Activated naive CD4-positive, alpha-beta T cell treated with anti-CD3 and anti-CD28 coated beads, Interleukin-2, amount 50 U/mL, for 24 hours (primary cell): Measurements from ENCODE around the gene UBE3C.
"Not testable (repeated sequence)": the region's sequence is repeated elsewhere in the genome, so short reads cannot be mapped to it uniquely, and the experiment has no call there.

ENCODE experiments used
- H3K27ac Mint-ChIP-seq: one replicate; pipeline ENCODE4 v1.8.0; 2021; ENCODE audit warnings: mild to moderate bottlenecking, mixed read lengths
- H3K27me3 Mint-ChIP-seq: one replicate; pipeline ENCODE4 v1.8.0; 2021; ENCODE audit warnings: mixed read lengths
- H3K36me3 Mint-ChIP-seq: one replicate; pipeline ENCODE4 v1.8.0; 2021; ENCODE audit warnings: mixed read lengths
- H3K4me1 Mint-ChIP-seq: one replicate; pipeline ENCODE4 v1.8.0; 2021; ENCODE audit warnings: mixed read lengths
- H3K4me3 Mint-ChIP-seq: one replicate; pipeline ENCODE4 v1.8.0; 2021; ENCODE audit warnings: mild to moderate bottlenecking, mixed read lengths
- H3K9me3 Mint-ChIP-seq: one replicate; pipeline ENCODE4 v1.8.0; 2021; ENCODE audit warnings: mixed read lengths

UBE3C gene

DNA sequence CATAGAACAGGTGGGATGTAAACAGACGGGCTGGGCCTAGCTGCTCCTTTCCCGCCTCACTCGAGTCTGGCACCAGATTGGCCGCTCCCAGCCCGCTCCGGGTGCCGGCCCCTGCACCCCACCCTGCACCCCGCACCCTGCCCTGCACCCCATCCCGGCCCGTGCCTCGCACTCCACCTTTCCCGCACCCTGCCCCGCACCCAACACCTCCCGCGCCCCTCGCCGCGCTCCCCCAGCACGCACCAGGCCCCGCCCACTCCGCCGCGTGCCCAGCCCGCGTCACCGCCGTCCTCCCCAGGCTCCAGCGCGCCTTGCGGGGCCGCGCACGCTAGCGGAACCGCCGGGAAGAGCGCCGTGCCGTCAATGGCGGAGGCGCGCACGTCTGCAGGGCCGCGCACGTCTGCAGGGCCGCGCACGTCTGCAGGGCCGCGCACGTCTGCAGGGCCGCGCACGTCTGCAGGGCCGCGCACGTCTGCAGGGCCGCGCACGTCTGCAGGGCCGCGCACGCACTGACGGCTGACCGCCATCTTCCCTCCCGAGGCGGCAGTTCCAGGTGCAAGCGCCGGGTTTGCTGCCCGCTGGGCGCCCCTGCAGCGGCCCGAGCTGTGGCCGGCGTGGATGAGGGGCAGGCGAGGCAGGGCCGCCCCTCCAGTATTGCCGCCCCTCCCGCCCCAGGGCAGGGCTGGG is at the start of gene UBE3C:
UBE3C (plus strand) TSS at position 503 of the 687 bp plus-strand sequence. CDS start 347 bp downstream, outside the sequence.
- Mint-ChIP-seq H3K4me3 (peak within 1 kb of the TSS; percentile 90), H3K36me3 (peaks cover 13% of the 10 kb centered on the region), H3K27me3 (no peaks in the 10 kb centered on the region), H3K9me3 (no peaks in the 10 kb centered on the region), H3K4me1 (peaks cover 40% of the 10 kb centered on the region), H3K27ac (peak within 1 kb of the TSS; percentile 93)

- H3K36me3 Mint-ChIP-seq: peaks cover 4% of the 10 kb centered on the region
- H3K27ac Mint-ChIP-seq: no peak overlapping the region
- H3K4me1 Mint-ChIP-seq: no peaks in the 10 kb centered on the region
- peaks cover 10% of the 10 kb centered on the region for H3K9me3 Mint-ChIP-seq
- no peak overlapping the region for H3K4me3 Mint-ChIP-seq
- H3K27me3 Mint-ChIP-seq: peaks cover 10% of the 10 kb centered on the region
Observed at GRCh38 chr7:157089100-157089610, 49.6 kb upstream of the UBE3C start.

DNA sequence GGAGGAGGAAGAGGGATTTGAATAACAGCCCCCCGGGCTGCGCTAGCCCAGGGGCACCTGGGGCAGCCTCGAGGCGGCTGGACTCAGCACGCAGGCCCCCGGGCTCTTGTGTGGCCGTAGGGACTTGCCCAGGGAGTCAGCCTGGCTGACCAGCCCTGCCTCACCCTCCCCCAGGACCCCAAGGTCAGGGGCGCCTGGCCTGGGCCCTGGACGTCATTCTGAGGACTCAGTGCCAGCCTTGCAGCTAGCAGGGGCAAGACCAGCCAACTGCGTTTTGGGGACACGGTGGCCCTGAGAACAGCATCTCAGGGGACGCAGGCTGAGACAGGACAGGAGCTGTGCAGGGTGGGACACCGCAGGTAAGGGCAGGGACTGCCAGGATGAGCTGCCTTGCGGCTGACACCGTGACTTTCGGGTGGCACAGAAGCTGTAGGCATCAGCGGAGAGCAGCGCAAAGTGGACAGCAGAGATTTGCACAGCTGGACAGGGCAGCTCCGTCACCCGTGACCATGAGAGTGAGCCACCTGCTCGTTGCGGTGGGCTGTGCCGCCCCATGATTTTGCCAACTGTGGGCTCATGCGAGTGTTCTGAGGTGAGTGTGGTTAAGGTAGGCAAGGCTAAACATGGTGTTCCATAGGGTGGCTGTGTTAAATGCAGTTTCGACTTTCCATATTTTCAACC is 48.1 kb upstream of the UBE3C start:
- no peak overlapping the region for H3K4me3 Mint-ChIP-seq
- peaks cover 5% of the 10 kb centered on the region for H3K9me3 Mint-ChIP-seq
- peaks cover 10% of the 10 kb centered on the region for H3K27me3 Mint-ChIP-seq
- H3K36me3 Mint-ChIP-seq: no peaks in the 10 kb centered on the region
- H3K27ac Mint-ChIP-seq: no peak overlapping the region
- no peaks in the 10 kb centered on the region for H3K4me1 Mint-ChIP-seq

DNA sequence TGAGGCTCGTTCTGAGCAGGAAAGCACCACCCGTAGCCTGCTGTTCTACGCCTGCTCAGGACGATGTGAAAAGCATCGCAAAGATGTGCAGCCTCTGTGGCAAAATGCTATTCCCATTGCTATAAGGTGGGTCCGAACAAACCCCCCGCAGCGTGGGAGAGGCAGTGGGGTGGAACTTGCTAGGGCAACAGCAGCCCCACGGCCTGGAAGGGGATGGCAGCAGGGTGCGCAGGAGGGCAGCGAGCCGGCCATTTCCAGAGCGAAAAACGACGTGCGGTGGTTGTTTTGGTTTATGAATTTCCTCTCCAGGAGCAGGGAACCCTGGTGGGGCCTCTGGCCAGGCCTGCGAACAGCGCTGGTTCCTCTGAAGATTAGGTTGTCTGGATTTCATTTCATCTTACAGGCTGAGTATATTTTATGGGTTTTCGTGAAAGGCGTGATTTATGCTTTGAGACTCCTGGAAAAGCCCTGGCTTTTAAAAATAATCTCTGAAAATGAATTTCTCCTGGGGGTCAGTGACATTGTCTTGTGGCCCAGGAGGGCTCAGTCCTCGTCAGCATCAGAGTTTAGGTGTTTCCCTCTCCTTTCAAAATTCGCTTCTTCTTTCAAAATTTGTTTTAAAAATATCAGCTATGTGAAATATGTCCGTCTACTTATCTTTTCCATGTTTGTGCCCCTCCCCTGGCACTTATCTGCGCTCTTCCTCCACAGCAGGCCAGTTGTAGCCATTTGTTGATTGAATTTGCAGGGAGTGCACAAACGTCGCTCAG is 42.3 kb upstream of the UBE3C start:
- Mint-ChIP-seq H3K4me1 (no peaks in the 10 kb centered on the region), H3K9me3 (no peaks in the 10 kb centered on the region), H3K36me3 (no peaks in the 10 kb centered on the region), H3K27me3 (peaks cover 4% of the 10 kb centered on the region), H3K4me3 (no peak overlapping the region), H3K27ac (no peak overlapping the region)

GRCh38 chr7:157097056-157097329 is 41.7 kb upstream of the UBE3C start:
- no peak overlapping the region for H3K27ac Mint-ChIP-seq
- H3K36me3 Mint-ChIP-seq: no peaks in the 10 kb centered on the region
- peaks cover 4% of the 10 kb centered on the region for H3K27me3 Mint-ChIP-seq
- no peaks in the 10 kb centered on the region for H3K4me1 Mint-ChIP-seq
- H3K9me3 Mint-ChIP-seq: no peaks in the 10 kb centered on the region
- H3K4me3 Mint-ChIP-seq: no peak overlapping the region

GRCh38 chr7:157097569-157097968 is 41.2 kb upstream of the UBE3C start:
- no peaks in the 10 kb centered on the region for H3K9me3 Mint-ChIP-seq

DNA sequence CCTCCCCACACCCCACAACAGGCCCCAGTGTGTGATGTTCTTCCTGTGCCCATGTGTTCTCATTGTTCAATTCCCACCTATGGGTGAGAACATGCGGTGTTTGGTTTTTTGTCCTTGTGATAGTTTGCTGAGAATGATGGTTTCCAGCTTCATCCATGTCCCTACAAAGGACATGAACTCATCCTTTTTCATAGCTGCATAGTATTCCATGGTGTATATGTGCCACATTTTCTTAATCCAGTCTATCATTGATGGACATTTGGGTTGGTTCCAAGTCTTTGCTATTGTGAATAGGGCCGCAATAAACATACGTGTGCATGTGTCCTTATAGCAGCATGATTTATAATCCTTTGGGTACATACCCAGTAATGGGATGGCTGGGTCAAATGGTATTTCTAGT is 38.7 kb upstream of the UBE3C start:
- not testable (repeated sequence) for H3K27me3 Mint-ChIP-seq, H3K4me3 Mint-ChIP-seq, H3K36me3 Mint-ChIP-seq, H3K9me3 Mint-ChIP-seq, H3K4me1 Mint-ChIP-seq, H3K27ac Mint-ChIP-seq

More at GRCh38 chr7:157097569-157097968, 41.2 kb upstream of the UBE3C start:
- Mint-ChIP-seq H3K27me3 (peaks cover 4% of the 10 kb centered on the region), H3K36me3 (no peaks in the 10 kb centered on the region), H3K27ac (no peak overlapping the region), H3K4me3 (no peak overlapping the region), H3K4me1 (no peaks in the 10 kb centered on the region)

GRCh38 chr7:157103641-157104040 is 35.1 kb upstream of the UBE3C start:
- not testable (repeated sequence) for H3K27ac Mint-ChIP-seq, H3K36me3 Mint-ChIP-seq, H3K9me3 Mint-ChIP-seq, H3K4me1 Mint-ChIP-seq, H3K27me3 Mint-ChIP-seq, H3K4me3 Mint-ChIP-seq

GRCh38 chr7:157111311-157111710 is 27.4 kb upstream of the UBE3C start:
- Mint-ChIP-seq H3K9me3 (no peaks in the 10 kb centered on the region), H3K4me3 (no peak overlapping the region), H3K36me3 (peaks cover 2% of the 10 kb centered on the region), H3K27me3 (peaks cover 18% of the 10 kb centered on the region), H3K4me1 (no peaks in the 10 kb centered on the region), H3K27ac (no peak overlapping the region)

GRCh38 chr7:157112706-157113105 is 26.0 kb upstream of the UBE3C start:
- Mint-ChIP-seq H3K36me3 (peaks cover 2% of the 10 kb centered on the region), H3K4me1 (no peaks in the 10 kb centered on the region), H3K27me3 (peaks cover 15% of the 10 kb centered on the region), H3K27ac (no peak overlapping the region), H3K4me3 (no peak overlapping the region), H3K9me3 (no peaks in the 10 kb centered on the region)

DNA sequence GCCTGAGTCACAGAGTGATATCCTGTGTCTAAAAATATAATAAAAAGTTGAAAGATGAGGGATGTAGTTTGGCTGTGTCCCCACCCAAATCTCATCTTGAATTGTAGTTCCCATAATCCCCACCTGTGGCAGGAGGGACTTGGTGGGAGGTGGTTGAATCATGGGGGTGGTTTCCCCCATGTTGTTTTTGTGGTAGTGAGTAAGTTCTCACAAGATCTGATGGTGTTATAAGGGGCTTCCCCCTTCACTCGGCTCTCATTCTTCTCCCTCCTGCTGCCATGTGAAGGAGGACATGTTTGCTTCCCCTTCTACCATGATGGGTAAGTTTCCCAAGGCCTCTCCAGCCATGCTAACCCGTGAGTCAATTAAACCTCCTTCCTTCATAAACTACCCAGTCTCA is 25.1 kb upstream of the UBE3C start:
- Mint-ChIP-seq H3K36me3 (peaks cover 2% of the 10 kb centered on the region), H3K4me3 (no peak overlapping the region), H3K27me3 (peaks cover 15% of the 10 kb centered on the region), H3K9me3 (no peaks in the 10 kb centered on the region), H3K4me1 (no peaks in the 10 kb centered on the region), H3K27ac (no peak overlapping the region)

DNA sequence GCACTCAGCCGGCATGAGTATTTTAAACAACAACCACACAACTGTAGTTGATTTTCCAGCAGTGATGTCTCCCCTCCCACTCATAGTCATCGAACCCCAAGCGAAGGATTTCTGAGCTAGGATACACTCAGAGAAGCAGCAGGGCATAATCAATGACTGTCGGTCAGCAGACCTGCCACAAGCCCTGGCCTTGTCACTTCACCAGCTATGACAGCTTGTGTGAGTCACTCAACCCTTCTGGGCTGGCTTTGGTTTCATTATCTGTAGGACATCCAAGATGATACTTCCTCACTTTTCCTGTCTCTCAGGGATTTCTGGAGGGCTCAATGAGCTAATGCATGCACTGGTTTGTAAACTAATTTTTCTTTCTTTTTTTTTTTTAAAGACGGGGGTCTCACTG is 22.0 kb upstream of the UBE3C start:
- Mint-ChIP-seq H3K4me1 (no peaks in the 10 kb centered on the region), H3K27ac (no peak overlapping the region), H3K9me3 (no peaks in the 10 kb centered on the region), H3K36me3 (peaks cover 2% of the 10 kb centered on the region), H3K4me3 (no peak overlapping the region), H3K27me3 (peaks cover 7% of the 10 kb centered on the region)

DNA sequence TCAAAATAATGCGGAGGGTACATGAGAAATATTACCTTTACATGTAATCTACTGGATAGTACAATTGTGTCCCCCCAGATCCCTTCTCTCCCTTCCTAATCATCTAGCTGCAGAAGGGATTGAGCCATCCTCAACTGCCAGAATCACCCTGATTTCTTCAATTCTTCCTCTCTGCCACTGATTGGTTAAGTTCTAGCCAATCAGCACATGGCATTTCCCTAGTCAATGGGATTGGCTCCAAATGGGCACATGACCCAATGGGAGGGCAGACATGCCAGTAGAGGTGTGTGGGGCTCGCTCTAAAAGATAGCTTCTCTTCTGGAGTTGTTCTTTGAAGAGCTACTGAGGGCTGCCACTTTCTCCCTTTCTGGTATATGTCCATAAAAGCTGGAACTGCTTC is 20.9 kb upstream of the UBE3C start:
- H3K9me3 Mint-ChIP-seq: no peaks in the 10 kb centered on the region
- peaks cover 4% of the 10 kb centered on the region for H3K27me3 Mint-ChIP-seq
- no peak overlapping the region for H3K27ac Mint-ChIP-seq
- H3K4me1 Mint-ChIP-seq: no peaks in the 10 kb centered on the region
- no peak overlapping the region for H3K4me3 Mint-ChIP-seq
- peaks cover 2% of the 10 kb centered on the region for H3K36me3 Mint-ChIP-seq

DNA sequence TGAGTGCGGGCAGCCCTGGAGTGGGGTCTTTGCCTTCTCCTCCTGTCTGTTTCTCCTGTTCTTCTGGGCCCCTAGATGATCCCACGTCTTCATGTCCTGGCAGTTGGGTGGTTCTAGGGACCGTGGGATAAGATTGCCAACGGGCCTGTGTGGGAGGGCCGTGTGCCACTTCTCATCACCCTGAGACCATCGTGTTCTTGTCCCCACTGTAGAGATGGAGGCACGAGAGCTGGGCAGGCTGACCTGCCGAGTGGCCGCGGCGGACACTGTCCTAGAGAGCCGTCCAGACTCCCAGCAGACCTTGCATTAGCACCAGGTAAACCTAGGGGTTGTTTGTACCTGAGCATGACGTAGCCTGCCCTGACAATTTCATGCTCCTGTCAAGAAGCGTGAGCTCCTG is 18.5 kb upstream of the UBE3C start:
- H3K27ac Mint-ChIP-seq: no peak overlapping the region
- H3K4me1 Mint-ChIP-seq: no peaks in the 10 kb centered on the region
- no peak overlapping the region for H3K4me3 Mint-ChIP-seq
- no peaks in the 10 kb centered on the region for H3K36me3 Mint-ChIP-seq
- H3K9me3 Mint-ChIP-seq: no peaks in the 10 kb centered on the region
- H3K27me3 Mint-ChIP-seq: no peaks in the 10 kb centered on the region

DNA sequence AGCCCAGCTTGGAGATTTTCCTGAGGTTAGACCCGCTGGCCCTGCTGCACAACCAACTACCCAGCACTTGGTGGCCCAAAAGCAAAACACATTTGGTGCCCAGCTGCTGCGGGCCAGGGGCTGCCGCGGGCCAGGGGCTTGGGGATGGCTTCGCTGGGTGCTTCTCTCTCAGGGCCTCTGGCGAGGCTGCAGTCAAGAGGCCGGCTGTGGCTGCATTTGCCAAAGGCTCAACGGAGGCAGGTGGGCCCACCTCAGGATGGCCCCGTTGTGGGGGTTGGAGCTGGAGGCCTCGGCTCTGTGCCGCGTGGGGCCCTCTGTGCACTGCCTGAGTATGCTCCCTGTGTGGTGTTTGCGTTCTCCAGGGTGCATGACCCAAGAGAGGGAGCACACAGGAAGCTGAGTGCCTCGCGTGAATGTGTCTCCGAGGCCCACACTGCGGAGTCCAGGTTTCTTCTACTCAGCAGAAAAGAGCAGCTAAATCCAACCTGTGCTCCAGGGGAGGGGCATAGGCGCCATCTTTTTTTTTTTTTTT is 17.5 kb upstream of the UBE3C start:
- Mint-ChIP-seq H3K36me3 (no peaks in the 10 kb centered on the region), H3K27me3 (no peaks in the 10 kb centered on the region), H3K4me3 (no peak overlapping the region), H3K9me3 (no peaks in the 10 kb centered on the region), H3K27ac (no peak overlapping the region), H3K4me1 (no peaks in the 10 kb centered on the region)
